Measurements from ENCODE around the gene GNMT. TPM values are rescaled to one million over a fixed set of nuclear protein-coding genes. Genes with fewer than 3 reads are reported as not detected.

GNMT gene
- total and polyA plus RNA-seq, 10 of the 15 experiments (the other 5 are each of a cell fraction or from before 2014, with no cell fraction given), result 0.27 to 1.1 (median 0.39) TPM

DNA sequence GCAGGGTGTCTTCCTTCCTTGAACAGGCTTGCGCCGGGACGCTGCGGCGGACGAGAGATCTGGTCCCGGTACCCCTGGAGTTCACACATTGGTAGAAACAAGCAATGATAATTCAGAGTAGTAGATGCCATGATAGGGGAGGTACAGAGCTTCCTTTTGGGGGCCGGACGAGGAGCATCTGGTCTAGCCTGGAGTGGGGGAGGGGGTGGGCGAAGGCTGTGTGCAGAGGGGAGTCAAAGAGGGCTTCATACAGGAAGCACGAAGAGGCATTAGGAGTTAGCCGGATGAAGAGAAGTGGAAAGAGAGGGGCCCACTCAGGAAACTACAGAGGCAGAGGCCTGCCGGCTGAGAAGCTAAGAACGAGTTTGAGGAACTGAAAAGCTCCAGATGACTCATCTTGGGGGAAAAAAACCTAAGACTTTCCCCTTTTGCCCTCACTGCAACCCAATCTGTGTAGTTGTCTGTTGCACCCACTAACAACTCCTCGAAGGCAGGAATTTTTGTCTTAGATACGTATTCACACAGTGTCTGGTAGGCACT is 30.7 kb upstream of the GNMT start (continued):
- peak; percentile 83; the same call in 1 of the 2 replicates for TF ChIP-seq TCF12 (IDR thresholded peaks at IDR 0.05; ENCODE audit: low read depth, low read length)
- no peak; the same call in 1 of the 2 replicates for TF ChIP-seq HCFC1 (IDR thresholded peaks at IDR 0.05; ENCODE audit: low read length)
- TF ChIP-seq IKZF1 (conservative IDR thresholded peaks at IDR 0.05), result peak; percentile 97
- peak; percentile 58; the same call in 1 of the 2 replicates for TF ChIP-seq MEF2A (IDR thresholded peaks at IDR 0.05; ENCODE audit: insufficient read depth, low read depth, low read length)
- peak; percentile 91 for TF ChIP-seq MTA2 (IDR thresholded peaks at IDR 0.05; ENCODE audit: low read depth)
- peak; percentile 94 for TF ChIP-seq NR2F1 (conservative IDR thresholded peaks at IDR 0.05)
- no peak for TF ChIP-seq E2F4 (IDR thresholded peaks at IDR 0.05; ENCODE audit: low read depth, low read length)
- TF ChIP-seq, protein P1, sequence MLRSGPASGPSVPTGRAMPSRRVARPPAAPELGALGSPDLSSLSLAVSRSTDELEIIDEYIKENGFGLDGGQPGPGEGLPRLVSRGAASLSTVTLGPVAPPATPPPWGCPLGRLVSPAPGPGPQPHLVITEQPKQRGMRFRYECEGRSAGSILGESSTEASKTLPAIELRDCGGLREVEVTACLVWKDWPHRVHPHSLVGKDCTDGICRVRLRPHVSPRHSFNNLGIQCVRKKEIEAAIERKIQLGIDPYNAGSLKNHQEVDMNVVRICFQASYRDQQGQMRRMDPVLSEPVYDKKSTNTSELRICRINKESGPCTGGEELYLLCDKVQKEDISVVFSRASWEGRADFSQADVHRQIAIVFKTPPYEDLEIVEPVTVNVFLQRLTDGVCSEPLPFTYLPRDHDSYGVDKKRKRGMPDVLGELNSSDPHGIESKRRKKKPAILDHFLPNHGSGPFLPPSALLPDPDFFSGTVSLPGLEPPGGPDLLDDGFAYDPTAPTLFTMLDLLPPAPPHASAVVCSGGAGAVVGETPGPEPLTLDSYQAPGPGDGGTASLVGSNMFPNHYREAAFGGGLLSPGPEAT (IDR thresholded peaks at IDR 0.05; ENCODE audit: low read depth), result peak; percentile 92
- TF ChIP-seq SREBF1 (IDR thresholded peaks at IDR 0.05; ENCODE audit: low read length), result no peak
- TF ChIP-seq SIX5 (IDR thresholded peaks at IDR 0.05; ENCODE audit: low read depth, low read length, severe bottlenecking), result no peak
- TF ChIP-seq CBX5 (IDR thresholded peaks at IDR 0.05; ENCODE audit: low read depth), result peak; percentile 51; the same call in 1 of the 2 replicates
- TF ChIP-seq BMI1 (IDR thresholded peaks at IDR 0.05; ENCODE audit: borderline replicate concordance), result peak; percentile 73; the same call in 1 of the 2 replicates
- TF ChIP-seq FOXM1 (IDR thresholded peaks at IDR 0.05; ENCODE audit: low read depth, low read length), result peak; percentile 80; the same call in 1 of the 2 replicates
- TF ChIP-seq HDGF (IDR thresholded peaks at IDR 0.05), result 0 out of 2 replicates have a peak, but pooled peaks have one; percentile 50
- peak; percentile 93 for TF ChIP-seq POLR2AphosphoS5 (IDR thresholded peaks at IDR 0.05; ENCODE audit: low read length)
- TF ChIP-seq KDM1A (IDR thresholded peaks at IDR 0.05; ENCODE audit: borderline replicate concordance), result no peak
- TF ChIP-seq POLR2AphosphoS2 (IDR thresholded peaks at IDR 0.05; ENCODE audit: low read depth, low read length), result 0 out of 2 replicates have a peak, but pooled peaks have one; percentile 39
- TF ChIP-seq, protein P2, sequence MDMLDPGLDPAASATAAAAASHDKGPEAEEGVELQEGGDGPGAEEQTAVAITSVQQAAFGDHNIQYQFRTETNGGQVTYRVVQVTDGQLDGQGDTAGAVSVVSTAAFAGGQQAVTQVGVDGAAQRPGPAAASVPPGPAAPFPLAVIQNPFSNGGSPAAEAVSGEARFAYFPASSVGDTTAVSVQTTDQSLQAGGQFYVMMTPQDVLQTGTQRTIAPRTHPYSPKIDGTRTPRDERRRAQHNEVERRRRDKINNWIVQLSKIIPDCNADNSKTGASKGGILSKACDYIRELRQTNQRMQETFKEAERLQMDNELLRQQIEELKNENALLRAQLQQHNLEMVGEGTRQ (IDR thresholded peaks at IDR 0.05; ENCODE audit: borderline replicate concordance, low read depth, low read length), result no peak
- TF ChIP-seq RBBP5 (conservative IDR thresholded peaks at IDR 0.05), result no peak
- TF ChIP-seq CHD1 (IDR thresholded peaks at IDR 0.05; ENCODE audit: low read depth, low read length), result peak; percentile 79; the same call in 1 of the 2 replicates
- 0 out of 2 replicates have a peak, but pooled peaks have one; percentile 40 for TF ChIP-seq SMAD5 (IDR thresholded peaks at IDR 0.05; ENCODE audit: low read depth)
- TF ChIP-seq, protein P3, sequence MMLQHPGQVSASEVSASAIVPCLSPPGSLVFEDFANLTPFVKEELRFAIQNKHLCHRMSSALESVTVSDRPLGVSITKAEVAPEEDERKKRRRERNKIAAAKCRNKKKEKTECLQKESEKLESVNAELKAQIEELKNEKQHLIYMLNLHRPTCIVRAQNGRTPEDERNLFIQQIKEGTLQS (IDR thresholded peaks at IDR 0.05; ENCODE audit: borderline replicate concordance, extremely low read depth, low read depth, low read length), result no peak
- peak; percentile 45; the same call in 1 of the 2 replicates for TF ChIP-seq REST (IDR thresholded peaks at IDR 0.05; ENCODE audit: low read depth, low read length)
- peak; percentile 93 for TF ChIP-seq PAX5 (IDR thresholded peaks at IDR 0.05; ENCODE audit: borderline replicate concordance, low read depth, low read length)
- TF ChIP-seq CREM (IDR thresholded peaks at IDR 0.05; ENCODE audit: low read depth), result peak; percentile 87
